WERI-Rb-1 (cell line): ENCODE data around the gene GON7.
"Not testable (repeated sequence)": the region's sequence is repeated elsewhere in the genome, so short reads cannot be mapped to it uniquely, and the experiment has no call there.

ENCODE experiments used
- DNase-seq: peaks from one replicate; pipeline ENCODE4 v3.0.0-alpha.2; 2020
- H3K27ac ChIP-seq: fragments of 250-450 bp; sonication (Bioruptor Pico); 2 replicates; pipeline ENCODE4 v1.5.1; 2020; ENCODE audit warnings: mild to moderate bottlenecking, moderate library complexity
- H3K27me3 ChIP-seq: fragments of 250-450 bp; sonication (Bioruptor Pico); 2 replicates; pipeline ENCODE4 v1.5.1; 2021; ENCODE audit warnings: mild to moderate bottlenecking, low read depth, moderate library complexity; ENCODE audit not compliant: insufficient read depth, severe bottlenecking
- H3K36me3 ChIP-seq: fragments of 250-450 bp; sonication (Bioruptor Pico); 2 replicates; pipeline ENCODE4 v1.5.1; 2020; ENCODE audit warnings: mild to moderate bottlenecking, moderate library complexity
- H3K4me3 ChIP-seq: 2 replicates; pipeline ENCODE4 v1.5.1; 2011; ENCODE audit warnings: low read depth, mild to moderate bottlenecking, control low read depth, low read length
- H3K9me3 ChIP-seq: fragments of 250-450 bp; sonication (Bioruptor Pico); 2 replicates; pipeline ENCODE4 v1.5.1; 2021; ENCODE audit warnings: mild to moderate bottlenecking, moderate library complexity; ENCODE audit not compliant: severe bottlenecking
- TF ChIP-seq, protein P1 (sequence below): IDR thresholded peaks from 2 replicates; pipeline ENCODE4 v1.5.1; 2011; ENCODE audit warnings: low read depth, mild to moderate bottlenecking, control low read depth, inconsistent platforms, low read length

Gene GON7

GRCh38 chr14:93163564-93163963, 43.3 kb downstream of the GON7 start:
- Histone ChIP-seq H3K27ac (no peak overlapping the region), H3K36me3 (no peaks in the 10 kb centered on the region), H3K4me3 (no peak overlapping the region), H3K27me3 (no peaks in the 10 kb centered on the region), H3K9me3 (no peaks in the 10 kb centered on the region)
- TF ChIP-seq, protein P1, sequence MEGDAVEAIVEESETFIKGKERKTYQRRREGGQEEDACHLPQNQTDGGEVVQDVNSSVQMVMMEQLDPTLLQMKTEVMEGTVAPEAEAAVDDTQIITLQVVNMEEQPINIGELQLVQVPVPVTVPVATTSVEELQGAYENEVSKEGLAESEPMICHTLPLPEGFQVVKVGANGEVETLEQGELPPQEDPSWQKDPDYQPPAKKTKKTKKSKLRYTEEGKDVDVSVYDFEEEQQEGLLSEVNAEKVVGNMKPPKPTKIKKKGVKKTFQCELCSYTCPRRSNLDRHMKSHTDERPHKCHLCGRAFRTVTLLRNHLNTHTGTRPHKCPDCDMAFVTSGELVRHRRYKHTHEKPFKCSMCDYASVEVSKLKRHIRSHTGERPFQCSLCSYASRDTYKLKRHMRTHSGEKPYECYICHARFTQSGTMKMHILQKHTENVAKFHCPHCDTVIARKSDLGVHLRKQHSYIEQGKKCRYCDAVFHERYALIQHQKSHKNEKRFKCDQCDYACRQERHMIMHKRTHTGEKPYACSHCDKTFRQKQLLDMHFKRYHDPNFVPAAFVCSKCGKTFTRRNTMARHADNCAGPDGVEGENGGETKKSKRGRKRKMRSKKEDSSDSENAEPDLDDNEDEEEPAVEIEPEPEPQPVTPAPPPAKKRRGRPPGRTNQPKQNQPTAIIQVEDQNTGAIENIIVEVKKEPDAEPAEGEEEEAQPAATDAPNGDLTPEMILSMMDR: no peak
- no peak for DNase-seq

GRCh38 chr14:93161411-93161940, 45.4 kb downstream of the GON7 start:
- Histone ChIP-seq H3K36me3 (no peaks in the 10 kb centered on the region), H3K27me3 (no peaks in the 10 kb centered on the region), H3K4me3 (no peak overlapping the region), H3K27ac (no peak overlapping the region), H3K9me3 (no peaks in the 10 kb centered on the region)
- TF ChIP-seq, protein P1: no peak
- DNase-seq: no peak

DNA sequence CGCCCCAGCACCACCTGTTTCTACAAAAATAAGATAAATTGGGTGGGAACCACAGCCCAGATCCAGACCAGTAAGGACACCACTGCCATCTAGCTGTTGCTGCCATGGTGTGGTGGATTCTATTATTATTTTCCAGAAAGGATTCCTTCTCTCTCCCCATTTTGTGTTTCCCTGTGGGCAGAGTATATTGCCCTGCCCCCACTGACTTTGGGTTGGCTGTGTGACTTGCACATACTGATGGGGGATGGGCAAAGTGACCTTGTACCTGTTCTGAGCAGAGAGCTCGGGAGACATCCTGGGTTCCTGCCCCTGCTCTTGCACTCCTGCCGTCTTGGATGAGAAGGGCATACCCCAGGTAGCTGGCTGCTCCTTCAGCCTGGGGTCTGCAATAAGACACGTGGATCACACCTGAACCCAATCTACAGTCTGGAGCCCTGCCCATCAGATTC, 46.5 kb downstream of the GON7 start:
- no peaks in the 10 kb centered on the region for H3K36me3 ChIP-seq
- TF ChIP-seq, protein P1: peak; percentile 47
- no peaks in the 10 kb centered on the region for H3K9me3 ChIP-seq
- H3K27me3 ChIP-seq: no peaks in the 10 kb centered on the region
- no peak overlapping the region for H3K4me3 ChIP-seq
- DNase-seq: peak; percentile 55
- no peak overlapping the region for H3K27ac ChIP-seq

DNA sequence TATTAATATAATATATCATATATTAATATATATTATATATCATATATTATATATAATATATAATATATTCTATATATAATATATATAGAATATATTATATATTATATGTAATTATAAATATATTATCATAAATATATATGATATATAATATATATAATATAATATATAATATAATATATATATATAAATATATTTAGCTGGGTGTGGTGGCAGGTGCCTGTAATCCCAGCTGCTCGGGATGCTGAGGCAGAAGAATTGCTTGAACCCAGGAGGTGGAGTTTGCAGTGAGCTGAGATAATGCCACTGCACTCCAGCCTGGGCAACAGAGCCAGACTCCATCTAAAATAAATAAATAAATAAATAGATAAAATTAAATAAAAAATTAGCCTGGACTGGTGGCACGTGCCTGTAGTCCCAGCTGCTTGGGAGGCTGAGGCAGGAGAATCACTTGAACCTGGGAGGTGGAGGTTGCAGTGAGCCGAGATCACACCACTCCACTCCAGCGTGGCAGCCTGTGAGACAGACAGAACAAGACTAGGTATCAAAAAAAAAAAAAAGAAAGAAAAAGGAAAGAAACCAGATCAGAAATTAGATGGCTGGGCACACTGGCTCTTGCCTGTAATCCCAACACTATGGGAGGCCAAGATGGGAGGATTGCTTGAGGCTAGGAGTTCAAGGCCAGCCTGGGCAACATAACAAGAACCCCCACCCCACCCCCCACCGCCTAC, 47.1 kb downstream of the GON7 start:
- H3K27ac ChIP-seq: peak overlapping the region; percentile 24; the same call in 1 of the 2 replicates
- not testable (repeated sequence) for DNase-seq, H3K9me3 ChIP-seq, H3K27me3 ChIP-seq, H3K36me3 ChIP-seq, H3K4me3 ChIP-seq

- not testable (repeated sequence) for H3K36me3 ChIP-seq, H3K27ac ChIP-seq, H3K9me3 ChIP-seq, DNase-seq, H3K27me3 ChIP-seq, H3K4me3 ChIP-seq
Measured at GRCh38 chr14:93158349-93158748, 48.5 kb downstream of the GON7 start.

DNA sequence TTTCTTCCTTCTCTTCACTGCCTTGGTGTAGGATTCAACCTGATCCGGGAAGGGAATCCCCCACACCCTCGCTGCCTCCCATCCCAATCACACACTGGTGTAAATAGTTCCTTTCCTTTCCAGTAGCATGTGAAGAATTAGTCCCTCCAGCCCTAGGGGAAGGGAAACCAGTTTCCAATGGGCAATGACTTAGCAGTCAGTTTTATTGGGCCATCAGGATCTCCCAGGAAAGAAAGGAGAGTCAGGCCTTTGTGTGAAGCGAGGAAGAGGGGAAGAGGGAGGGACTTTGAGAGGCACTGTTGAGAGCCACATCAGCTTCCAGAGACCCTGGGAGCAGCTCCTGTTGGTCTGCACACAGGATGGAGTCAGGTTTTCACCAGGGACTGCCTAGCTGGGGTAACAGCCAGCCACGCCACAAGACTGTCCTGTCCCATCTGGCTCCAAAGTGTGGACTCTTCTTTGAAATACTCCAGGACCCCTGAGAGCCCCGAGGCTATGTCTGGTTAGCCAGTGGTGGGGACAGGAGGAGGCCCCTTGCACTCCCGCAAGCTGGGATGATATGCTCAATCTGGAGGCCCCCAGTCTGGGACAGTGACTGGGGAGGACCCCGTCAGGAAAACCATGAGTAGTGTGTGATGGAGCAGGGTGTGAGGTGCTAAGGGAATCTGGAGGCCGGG, 50.0 kb downstream of the GON7 start:
- Histone ChIP-seq H3K27me3 (no peaks in the 10 kb centered on the region), H3K9me3 (no peaks in the 10 kb centered on the region), H3K27ac (no peak overlapping the region), H3K36me3 (no peaks in the 10 kb centered on the region), H3K4me3 (no peak overlapping the region)
- no peak for DNase-seq
- TF ChIP-seq, protein P1: no peak
